Measurements from ENCODE around the gene GLIS1.

DNA sequence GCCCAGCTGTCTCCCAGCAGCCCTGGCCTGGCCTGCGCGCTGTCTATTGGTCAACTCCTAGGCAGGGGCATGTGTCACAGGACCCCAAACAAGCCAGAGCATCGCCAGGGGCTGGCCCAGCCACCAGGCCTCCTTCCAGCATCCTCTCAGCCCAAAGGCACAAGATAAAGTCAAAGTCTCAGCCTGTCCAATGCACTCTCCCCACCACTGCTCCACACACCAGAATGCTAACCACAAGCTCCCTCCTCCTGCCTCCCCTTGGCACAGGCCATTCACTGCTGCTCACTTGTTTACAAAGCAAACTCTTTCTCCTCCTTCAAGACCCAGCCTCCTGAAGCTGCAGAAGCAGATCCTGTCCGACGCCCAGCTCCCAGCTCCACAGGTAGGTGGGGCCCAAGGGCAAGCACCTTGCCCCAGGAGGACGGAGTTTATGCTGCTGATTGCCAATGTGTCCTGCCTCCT, 146.4 kb downstream of the GLIS1 start:
- TF ChIP-seq, protein P1, sequence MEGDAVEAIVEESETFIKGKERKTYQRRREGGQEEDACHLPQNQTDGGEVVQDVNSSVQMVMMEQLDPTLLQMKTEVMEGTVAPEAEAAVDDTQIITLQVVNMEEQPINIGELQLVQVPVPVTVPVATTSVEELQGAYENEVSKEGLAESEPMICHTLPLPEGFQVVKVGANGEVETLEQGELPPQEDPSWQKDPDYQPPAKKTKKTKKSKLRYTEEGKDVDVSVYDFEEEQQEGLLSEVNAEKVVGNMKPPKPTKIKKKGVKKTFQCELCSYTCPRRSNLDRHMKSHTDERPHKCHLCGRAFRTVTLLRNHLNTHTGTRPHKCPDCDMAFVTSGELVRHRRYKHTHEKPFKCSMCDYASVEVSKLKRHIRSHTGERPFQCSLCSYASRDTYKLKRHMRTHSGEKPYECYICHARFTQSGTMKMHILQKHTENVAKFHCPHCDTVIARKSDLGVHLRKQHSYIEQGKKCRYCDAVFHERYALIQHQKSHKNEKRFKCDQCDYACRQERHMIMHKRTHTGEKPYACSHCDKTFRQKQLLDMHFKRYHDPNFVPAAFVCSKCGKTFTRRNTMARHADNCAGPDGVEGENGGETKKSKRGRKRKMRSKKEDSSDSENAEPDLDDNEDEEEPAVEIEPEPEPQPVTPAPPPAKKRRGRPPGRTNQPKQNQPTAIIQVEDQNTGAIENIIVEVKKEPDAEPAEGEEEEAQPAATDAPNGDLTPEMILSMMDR (IDR thresholded peaks at IDR 0.05), result no peak
- TF ChIP-seq POLR2A (IDR thresholded peaks at IDR 0.05), result no peak
